ENCODE data around the gene TRIM67.

- TF ChIP-seq CTCF (IDR thresholded peaks at IDR 0.05; ENCODE audit: low read length) (no peak), EZH2phosphoT487 (IDR thresholded peaks at IDR 0.05; ENCODE audit: low read length) (no peak), EZH2 (optimal IDR thresholded peaks at IDR 0.05; ENCODE audit: low read depth, low read length) (no peak)
Observed at GRCh38 chr1:231201979-231202633, 40.2 kb downstream of the TRIM67 start.
